ENCODE results near the gene MYH9. TPM values are rescaled to one million over a fixed set of nuclear protein-coding genes. Genes with fewer than 3 reads are reported as not detected.

MYH9 gene
- total RNA-seq, 2 experiments from 2014 or later = 112 to 223 TPM

DNA sequence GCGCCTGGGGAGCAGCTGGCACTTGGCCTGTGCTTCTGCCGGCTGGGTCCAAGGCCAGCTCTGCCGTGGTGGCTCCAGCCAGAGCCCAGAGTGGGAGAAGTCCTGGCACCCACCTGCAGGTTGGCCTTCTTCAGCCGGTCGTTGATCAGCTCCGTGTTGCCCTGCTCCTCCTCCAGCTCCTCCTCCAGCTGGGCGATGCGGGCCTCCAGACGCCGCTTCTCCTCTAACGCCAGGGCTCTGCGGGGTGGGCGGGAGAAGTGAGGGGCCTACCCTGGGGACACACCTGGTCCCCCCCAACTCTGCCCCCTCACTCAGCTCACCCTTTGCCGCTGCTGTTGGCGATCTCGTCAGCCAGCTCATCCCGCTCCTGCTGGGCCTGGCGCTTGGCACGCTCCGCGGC lies 102.2 kb downstream of the MYH9 start:
- TF ChIP-seq EZH2phosphoT487 (IDR thresholded peaks at IDR 0.05; ENCODE audit: borderline replicate concordance, low read depth, low read length) = no peak
- TF ChIP-seq, protein P1, sequence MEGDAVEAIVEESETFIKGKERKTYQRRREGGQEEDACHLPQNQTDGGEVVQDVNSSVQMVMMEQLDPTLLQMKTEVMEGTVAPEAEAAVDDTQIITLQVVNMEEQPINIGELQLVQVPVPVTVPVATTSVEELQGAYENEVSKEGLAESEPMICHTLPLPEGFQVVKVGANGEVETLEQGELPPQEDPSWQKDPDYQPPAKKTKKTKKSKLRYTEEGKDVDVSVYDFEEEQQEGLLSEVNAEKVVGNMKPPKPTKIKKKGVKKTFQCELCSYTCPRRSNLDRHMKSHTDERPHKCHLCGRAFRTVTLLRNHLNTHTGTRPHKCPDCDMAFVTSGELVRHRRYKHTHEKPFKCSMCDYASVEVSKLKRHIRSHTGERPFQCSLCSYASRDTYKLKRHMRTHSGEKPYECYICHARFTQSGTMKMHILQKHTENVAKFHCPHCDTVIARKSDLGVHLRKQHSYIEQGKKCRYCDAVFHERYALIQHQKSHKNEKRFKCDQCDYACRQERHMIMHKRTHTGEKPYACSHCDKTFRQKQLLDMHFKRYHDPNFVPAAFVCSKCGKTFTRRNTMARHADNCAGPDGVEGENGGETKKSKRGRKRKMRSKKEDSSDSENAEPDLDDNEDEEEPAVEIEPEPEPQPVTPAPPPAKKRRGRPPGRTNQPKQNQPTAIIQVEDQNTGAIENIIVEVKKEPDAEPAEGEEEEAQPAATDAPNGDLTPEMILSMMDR (conservative IDR thresholded peaks at IDR 0.05; ENCODE audit: low read length) = no peak
- BruUV-seq (replicated peaks) = no TSS peak

DNA sequence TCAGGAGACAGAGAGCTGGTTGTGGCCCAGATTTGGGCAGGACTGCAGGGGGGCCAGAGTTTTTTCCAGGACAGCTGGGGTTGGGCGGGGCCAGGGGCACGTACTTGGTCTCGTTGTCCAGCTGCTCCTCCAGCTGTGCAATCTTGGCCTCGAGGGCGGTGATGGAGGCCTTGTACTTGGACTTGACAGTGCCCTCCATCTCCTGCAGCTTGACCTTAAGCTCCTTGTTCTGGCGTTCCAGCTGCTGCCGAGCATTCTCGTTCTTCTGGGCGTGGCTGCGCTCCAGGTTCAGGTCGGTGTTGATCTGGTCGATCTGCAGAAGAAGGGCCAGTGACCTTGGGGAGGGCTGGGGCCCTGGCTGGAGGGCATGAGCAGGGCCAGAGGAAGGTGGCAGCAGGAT lies 102.8 kb downstream of the MYH9 start:
- no TSS peak for BruUV-seq (replicated peaks)
- no peak for DNase-seq (ENCODE audit: low spot score)
- POLR2A ChIA-PET = no interaction called here
- TF ChIP-seq EZH2phosphoT487 (IDR thresholded peaks at IDR 0.05; ENCODE audit: borderline replicate concordance, low read depth, low read length) = no peak
- TF ChIP-seq, protein P1 (conservative IDR thresholded peaks at IDR 0.05; ENCODE audit: low read length) = no peak
- H3K4me3 ChIP-seq (ENCODE audit: low read depth, low read length, poor library complexity, severe bottlenecking) = no peak overlapping the region
- H2AFZ ChIP-seq (ENCODE audit: low read length) = no peak overlapping the region
- no peaks in the 10 kb centered on the region for H3K9me2 ChIP-seq (ENCODE audit: insufficient read depth, low read length)
- H3K79me2 ChIP-seq (ENCODE audit: insufficient read depth, low read depth, low read length) = no peaks in the 10 kb centered on the region
- CTCF ChIA-PET (ENCODE audit: unreplicated experiment) = interaction anchor here (1.4 kb wide), 1 partner anchor 125 kb away, joined by 3 read pairs; the partner anchor contains the start of gene APOL3
- peaks cover 92% of the 10 kb centered on the region for H3K36me3 ChIP-seq (ENCODE audit: insufficient read depth, low read length)
- intact Hi-C loops (cut with micrococcal nuclease; ENCODE audit: unreplicated experiment) = no loop called here
- H3K9me3 ChIP-seq (ENCODE audit: low read length) = no peaks in the 10 kb centered on the region
- no peaks in the 10 kb centered on the region for H4K20me1 ChIP-seq (ENCODE audit: insufficient read depth, low read length)
- no peaks in the 10 kb centered on the region for H3K4me1 ChIP-seq (ENCODE audit: insufficient read depth, low read length, poor library complexity, severe bottlenecking)
- H3K4me2 ChIP-seq (ENCODE audit: low read length) = no peak overlapping the region
- H3K27ac ChIP-seq (ENCODE audit: low read depth, low read length, poor library complexity, severe bottlenecking) = no peak overlapping the region

More for the DNA sequence above, 102.2 kb downstream of the MYH9 start:
- H3K36me3 ChIP-seq (ENCODE audit: insufficient read depth, low read length) = peaks cover 91% of the 10 kb centered on the region
- CTCF ChIA-PET (ENCODE audit: unreplicated experiment) = no interaction called here
- H4K20me1 ChIP-seq (ENCODE audit: insufficient read depth, low read length) = no peaks in the 10 kb centered on the region
- H3K79me2 ChIP-seq (ENCODE audit: insufficient read depth, low read depth, low read length) = no peaks in the 10 kb centered on the region
- H3K4me3 ChIP-seq (ENCODE audit: low read depth, low read length, poor library complexity, severe bottlenecking) = no peak overlapping the region
- POLR2A ChIA-PET = interaction anchor here (0.6 kb wide), 1 partner anchor 528 kb away, joined by 3 read pairs; no protein-coding TSS in a partner anchor
- intact Hi-C loops (cut with micrococcal nuclease; ENCODE audit: unreplicated experiment) = no loop called here
- no peaks in the 10 kb centered on the region for H3K9me3 ChIP-seq (ENCODE audit: low read length)
- no peaks in the 10 kb centered on the region for H3K9me2 ChIP-seq (ENCODE audit: insufficient read depth, low read length)
- no peaks in the 10 kb centered on the region for H3K4me1 ChIP-seq (ENCODE audit: insufficient read depth, low read length, poor library complexity, severe bottlenecking)
- no peak for DNase-seq (ENCODE audit: low spot score)
- no peak overlapping the region for H2AFZ ChIP-seq (ENCODE audit: low read length)
- H3K27ac ChIP-seq (ENCODE audit: low read depth, low read length, poor library complexity, severe bottlenecking) = no peak overlapping the region
- no peak overlapping the region for H3K4me2 ChIP-seq (ENCODE audit: low read length)

DNA sequence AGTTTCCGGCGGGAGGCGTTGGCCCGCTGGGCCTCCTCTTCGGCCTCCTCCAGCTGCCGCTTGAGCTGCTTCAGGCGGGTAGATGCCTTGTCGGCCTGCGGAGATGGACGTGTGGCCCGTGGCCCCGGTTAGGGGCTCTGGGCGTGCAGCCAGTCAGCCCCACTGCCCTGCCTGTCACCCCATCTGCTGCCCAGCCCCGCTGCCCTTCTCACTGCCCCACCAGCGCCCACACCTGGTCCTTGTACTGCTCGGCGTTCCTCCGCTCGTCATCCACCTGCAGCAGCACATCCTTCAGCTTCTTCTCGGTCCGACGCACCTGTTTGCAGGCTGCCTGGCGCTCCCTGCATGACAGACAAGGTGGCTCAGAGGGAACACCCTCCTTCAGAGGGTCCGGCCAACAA lies 103.6 kb downstream of the MYH9 start:
- Histone ChIP-seq H2AFZ (ENCODE audit: low read length) (no peak overlapping the region), H3K36me3 (ENCODE audit: insufficient read depth, low read length) (peaks cover 90% of the 10 kb centered on the region), H4K20me1 (ENCODE audit: insufficient read depth, low read length) (no peaks in the 10 kb centered on the region), H3K4me1 (ENCODE audit: insufficient read depth, low read length, poor library complexity, severe bottlenecking) (no peaks in the 10 kb centered on the region), H3K9me3 (ENCODE audit: low read length) (no peaks in the 10 kb centered on the region), H3K9me2 (ENCODE audit: insufficient read depth, low read length) (no peaks in the 10 kb centered on the region), H3K79me2 (ENCODE audit: insufficient read depth, low read depth, low read length) (no peaks in the 10 kb centered on the region), H3K4me2 (ENCODE audit: low read length) (no peak overlapping the region), H3K27ac (ENCODE audit: low read depth, low read length, poor library complexity, severe bottlenecking) (no peak overlapping the region), H3K4me3 (ENCODE audit: low read depth, low read length, poor library complexity, severe bottlenecking) (no peak overlapping the region)
- POLR2A ChIA-PET = no interaction called here
- TF ChIP-seq, protein P1 (conservative IDR thresholded peaks at IDR 0.05; ENCODE audit: low read length) = no peak
- TF ChIP-seq EZH2phosphoT487 (IDR thresholded peaks at IDR 0.05; ENCODE audit: borderline replicate concordance, low read depth, low read length) = no peak
- no TSS peak for BruUV-seq (replicated peaks)
- CTCF ChIA-PET (ENCODE audit: unreplicated experiment) = interaction anchor here (1.4 kb wide), 1 partner anchor 124 kb away, joined by 3 read pairs; the partner anchor contains the start of gene APOL3
- intact Hi-C loops (cut with micrococcal nuclease; ENCODE audit: unreplicated experiment) = no loop called here
- DNase-seq (ENCODE audit: low spot score) = no peak
